HFFc6 (cell line): ENCODE measurements around the gene LGR6. TPM values are rescaled to one million over a fixed set of nuclear protein-coding genes. Genes with fewer than 3 reads are reported as not detected.
A peak's percentile ranks its signal among the peaks of the same experiment; 100 is the strongest.

ENCODE experiments used
- DNase-seq: peaks from one replicate; pipeline ENCODE4 v3.0.0-alpha.2; 2018
- H3K27ac Mint-ChIP-seq: 2 replicates; pipeline ENCODE4 v1.8.0; 2020; ENCODE audit warnings: mild to moderate bottlenecking, mixed read lengths
- H3K27me3 Mint-ChIP-seq: 2 replicates; pipeline ENCODE4 v1.8.0; 2021; ENCODE audit warnings: mild to moderate bottlenecking, moderate library complexity, mixed read lengths; ENCODE audit not compliant: insufficient read depth
- H3K36me3 Mint-ChIP-seq: 2 replicates; pipeline ENCODE4 v1.8.0; 2021; ENCODE audit warnings: low read depth, mixed read lengths
- H3K4me1 Mint-ChIP-seq: 2 replicates; pipeline ENCODE4 v1.8.0; 2020; ENCODE audit warnings: low read depth, mixed read lengths
- H3K4me3 Mint-ChIP-seq: 2 replicates; pipeline ENCODE4 v1.8.0; 2020; ENCODE audit warnings: mild to moderate bottlenecking, moderate library complexity, mixed read lengths
- H3K9me3 Mint-ChIP-seq: 2 replicates; pipeline ENCODE4 v1.8.0; 2020; ENCODE audit warnings: mild to moderate bottlenecking, mixed read lengths
- CTCF ChIP-seq: fragments of 200-600 bp; sonication (generic); IDR thresholded peaks from 2 replicates; pipeline ENCODE4 v1.5.0; 2021; ENCODE audit warnings: antibody characterized with exemption, mild to moderate bottlenecking
- total RNA-seq, 6 experiments: library from RNA; stranded (reverse); fragmentation: NEBNext Ultra II Directional; extraction: Animal tissue kit (Norgen Biotek cat#: 25700); gene quantifications; 2 replicates in 1 of 6; 3 replicates in 5 of 6; pipeline ENCODE4 v1.2.3, GENCODE V29; 2021

LGR6 gene
- total RNA-seq, 6 experiments from 2014 or later: not detected

- Mint-ChIP-seq H3K4me3 (no peak overlapping the region), H3K9me3 (no peaks in the 10 kb centered on the region), H3K4me1 (no peaks in the 10 kb centered on the region), H3K27ac (no peak overlapping the region), H3K36me3 (no peaks in the 10 kb centered on the region), H3K27me3 (peaks cover 39% of the 10 kb centered on the region)
- peak; percentile 25 for DNase-seq
- no peak for TF ChIP-seq CTCF
Observed at GRCh38 chr1:202207292-202207691, 13.7 kb downstream of the LGR6 start.

GRCh38 chr1:202208351-202208857 is 14.8 kb downstream of the LGR6 start:
- no peak overlapping the region for H3K4me3 Mint-ChIP-seq
- peaks cover 48% of the 10 kb centered on the region for H3K27me3 Mint-ChIP-seq
- no peak for DNase-seq
- no peak for TF ChIP-seq CTCF
- H3K27ac Mint-ChIP-seq: no peak overlapping the region
- H3K4me1 Mint-ChIP-seq: no peaks in the 10 kb centered on the region
- no peaks in the 10 kb centered on the region for H3K9me3 Mint-ChIP-seq
- no peaks in the 10 kb centered on the region for H3K36me3 Mint-ChIP-seq

- no peak overlapping the region for H3K27ac Mint-ChIP-seq
Observed at GRCh38 chr1:202210385-202210784, 16.8 kb downstream of the LGR6 start.

GRCh38 chr1:202210969-202211368 is 17.4 kb downstream of the LGR6 start:
- Mint-ChIP-seq H3K36me3 (no peaks in the 10 kb centered on the region), H3K4me1 (no peaks in the 10 kb centered on the region), H3K27me3 (peaks cover 70% of the 10 kb centered on the region), H3K27ac (no peak overlapping the region), H3K4me3 (no peak overlapping the region), H3K9me3 (no peaks in the 10 kb centered on the region)
- DNase-seq: no peak
- TF ChIP-seq CTCF: no peak

More at GRCh38 chr1:202210385-202210784, 16.8 kb downstream of the LGR6 start:
- H3K4me3 Mint-ChIP-seq: no peak overlapping the region
- no peaks in the 10 kb centered on the region for H3K9me3 Mint-ChIP-seq
- peak; percentile 25 for DNase-seq
- no peak; the same call in 1 of the 2 replicates for TF ChIP-seq CTCF
- no peaks in the 10 kb centered on the region for H3K36me3 Mint-ChIP-seq
- H3K27me3 Mint-ChIP-seq: peaks cover 64% of the 10 kb centered on the region
- no peaks in the 10 kb centered on the region for H3K4me1 Mint-ChIP-seq

- no peak overlapping the region for H3K4me3 Mint-ChIP-seq
- H3K9me3 Mint-ChIP-seq: no peaks in the 10 kb centered on the region
- no peak overlapping the region for H3K27ac Mint-ChIP-seq
- H3K4me1 Mint-ChIP-seq: no peaks in the 10 kb centered on the region
- no peaks in the 10 kb centered on the region for H3K36me3 Mint-ChIP-seq
- peaks cover 84% of the 10 kb centered on the region for H3K27me3 Mint-ChIP-seq
- DNase-seq: no peak
- TF ChIP-seq CTCF: no peak
Observed at GRCh38 chr1:202212787-202213186, 19.2 kb downstream of the LGR6 start.
